GM18507 (cell line): ENCODE results near the gene PCED1A.
A peak's percentile ranks its signal among the peaks of the same experiment; 100 is the strongest.
"Not testable (repeated sequence)": the region's sequence is repeated elsewhere in the genome, so short reads cannot be mapped to it uniquely, and the experiment has no call there.

Source experiments
- DNase-seq: peaks from one replicate; pipeline ENCODE4 v3.0.0; 2011; ENCODE audit warnings: low read depth; ENCODE audit not compliant: insufficient read length; ENCODE audit errors: extremely low spot score
- FAIRE-seq: peaks from 2 replicates; lab custom pipeline; 2011; peaks lifted over from hg19 to GRCh38; lab: Jason Lieb, UNC

Gene PCED1A

GRCh38 chr20:2834401-2835110 is 5.9 kb downstream of the PCED1A start:
- DNase-seq: no peak
- FAIRE-seq: no peak

DNA sequence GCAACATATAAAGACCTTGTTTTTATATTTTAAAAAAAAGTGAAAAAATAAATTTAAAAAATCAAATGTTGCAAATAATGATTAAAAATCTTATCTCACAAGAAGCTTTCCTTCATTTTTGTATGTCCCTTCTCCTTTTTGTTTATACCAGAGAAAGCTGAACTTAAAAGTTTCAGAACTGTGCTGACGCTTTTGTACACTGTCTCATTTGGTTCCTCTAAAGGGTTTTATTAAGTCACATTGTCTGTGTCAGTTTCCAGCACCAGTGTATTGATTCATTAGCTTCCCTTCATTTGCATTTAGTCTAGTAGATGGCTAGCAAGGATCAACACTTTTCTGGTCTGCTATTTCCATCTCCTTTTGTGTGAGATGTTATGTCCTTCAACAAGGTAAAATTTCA is 6.7 kb downstream of the PCED1A start:
- FAIRE-seq (no peak), DNase-seq (no peak)

- DNase-seq, FAIRE-seq: not testable (repeated sequence)
Observed at GRCh38 chr20:2831206-2831605, 9.2 kb downstream of the PCED1A start.

DNA sequence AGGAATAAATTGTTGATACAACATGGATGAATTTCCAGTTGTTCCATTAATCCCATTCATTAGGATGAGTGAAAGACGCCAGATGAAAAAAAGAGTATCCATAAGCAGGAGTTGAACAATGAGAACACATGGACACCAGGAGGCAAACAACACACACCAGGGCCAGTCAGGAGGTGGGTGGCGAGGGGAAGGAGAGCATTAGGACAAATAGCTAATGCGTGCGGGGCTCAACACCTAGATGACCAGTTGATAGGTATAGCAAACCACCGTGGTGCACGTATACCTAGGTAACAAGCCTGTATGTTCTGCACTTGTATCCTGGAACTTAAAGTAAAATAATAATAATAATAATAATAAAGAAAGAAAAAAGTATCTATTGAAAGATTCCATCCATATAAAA is 11.1 kb downstream of the PCED1A start:
- DNase-seq: no peak
- no peak for FAIRE-seq

DNA sequence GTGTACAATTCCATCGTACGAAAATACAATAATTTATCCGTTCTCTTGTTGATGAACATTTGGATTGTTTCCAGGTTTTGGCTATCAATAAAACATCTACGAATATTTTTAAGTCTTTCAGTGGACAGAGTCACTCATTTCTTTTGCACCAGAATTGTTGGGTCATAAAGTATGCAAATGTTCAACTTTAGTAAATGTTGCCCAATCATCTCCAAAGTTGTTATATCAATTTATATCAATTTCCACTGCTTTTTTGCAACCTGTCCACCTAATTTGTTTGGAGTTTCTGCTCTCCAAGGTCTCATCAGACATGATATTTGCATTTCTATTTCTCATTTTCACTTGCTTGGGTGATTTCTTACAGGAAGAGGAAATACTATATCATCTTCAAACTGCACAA is 13.8 kb downstream of the PCED1A start:
- FAIRE-seq (no peak), DNase-seq (no peak)

DNA sequence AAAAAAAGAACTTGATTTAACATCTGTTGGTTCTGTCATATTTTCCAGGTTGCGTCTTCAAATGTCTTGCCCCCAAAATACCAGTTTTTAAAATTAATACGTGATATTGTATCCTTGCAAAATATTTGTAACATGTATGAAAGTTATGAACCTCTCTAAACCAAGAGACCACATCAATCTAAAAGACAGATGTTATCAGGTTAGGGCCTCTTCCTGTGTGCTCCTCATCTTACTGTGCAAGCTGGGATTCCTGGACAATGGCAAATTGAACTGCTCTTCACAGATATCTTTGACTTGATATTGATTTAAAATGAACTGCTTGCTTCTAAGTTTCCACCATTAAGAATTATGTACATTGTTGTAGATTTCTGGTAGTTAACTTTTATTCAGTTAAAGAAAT is 14.7 kb downstream of the PCED1A start:
- no peak for DNase-seq
- FAIRE-seq: no peak

DNA sequence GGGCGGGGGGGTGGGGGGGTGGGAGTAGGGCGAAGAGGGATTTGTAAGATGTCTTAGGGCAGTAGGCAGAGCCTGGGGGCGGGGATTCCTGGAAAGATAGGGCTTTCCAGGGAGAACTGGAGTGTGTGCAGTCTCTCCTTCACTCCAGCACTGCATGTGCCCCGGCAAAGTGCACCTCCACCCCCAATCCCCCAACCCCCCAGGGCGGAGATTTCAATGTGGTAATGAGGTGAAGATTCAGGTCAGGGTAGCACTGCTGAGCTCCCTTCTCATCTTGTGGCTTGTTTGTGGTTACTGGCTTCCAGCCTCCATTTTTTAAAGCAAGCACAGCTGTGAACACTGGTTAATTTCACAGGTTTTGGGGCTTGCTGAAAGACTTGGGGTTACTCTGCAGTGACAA is 18.4 kb downstream of the PCED1A start:
- DNase-seq (no peak), FAIRE-seq (peak; percentile 44)

DNA sequence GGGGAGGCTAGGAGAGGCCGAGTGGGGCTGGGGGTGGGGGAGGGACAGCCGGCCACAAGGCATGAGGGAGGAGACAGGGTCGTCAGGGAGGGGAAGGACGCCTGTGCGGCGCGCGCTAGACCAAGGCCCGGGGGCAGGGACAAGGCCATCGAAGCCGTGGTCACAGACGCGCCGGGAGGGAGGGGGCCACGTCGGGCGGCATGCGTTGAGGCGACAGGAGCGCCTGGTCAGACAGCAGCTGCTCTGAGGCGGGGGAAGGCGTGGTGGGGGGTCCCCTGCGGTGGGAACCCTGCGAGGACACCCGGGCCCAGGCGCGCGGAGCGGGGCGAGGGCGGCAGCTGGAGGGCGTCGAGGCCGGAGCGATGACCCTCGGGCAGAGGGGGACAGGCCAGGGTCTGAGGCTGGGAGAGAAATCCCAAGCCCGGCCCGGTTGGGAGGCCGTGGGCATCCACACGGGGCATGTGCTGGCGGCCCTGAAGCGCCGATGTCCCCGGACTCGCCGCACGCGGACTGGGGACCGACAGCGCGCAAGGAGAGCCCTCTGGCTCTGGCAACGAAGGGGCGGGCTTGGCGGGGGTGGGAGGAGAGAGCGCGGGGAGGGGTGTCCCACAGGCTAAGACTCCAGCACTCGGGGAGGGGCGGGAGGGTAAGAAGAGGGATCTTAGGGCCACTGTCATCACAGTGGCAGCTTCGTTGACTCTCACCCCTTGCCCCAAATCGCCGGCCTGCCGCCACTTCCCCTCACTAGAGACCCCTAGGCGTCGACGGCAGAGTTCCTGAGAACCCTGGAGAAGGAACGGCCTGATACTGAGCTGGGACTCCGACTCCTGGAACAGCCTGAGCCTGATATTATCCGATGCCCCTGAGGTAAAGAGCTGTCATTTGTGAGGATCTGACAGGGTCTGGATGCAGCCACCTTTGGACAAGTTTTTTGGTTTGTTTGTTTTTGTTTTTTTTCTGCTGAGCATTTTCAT is 19.3 kb downstream of the PCED1A start:
- no peak for DNase-seq
- no peak for FAIRE-seq

GRCh38 chr20:2820084-2820895 is 20.2 kb downstream of the PCED1A start:
- FAIRE-seq: no peak

DNA sequence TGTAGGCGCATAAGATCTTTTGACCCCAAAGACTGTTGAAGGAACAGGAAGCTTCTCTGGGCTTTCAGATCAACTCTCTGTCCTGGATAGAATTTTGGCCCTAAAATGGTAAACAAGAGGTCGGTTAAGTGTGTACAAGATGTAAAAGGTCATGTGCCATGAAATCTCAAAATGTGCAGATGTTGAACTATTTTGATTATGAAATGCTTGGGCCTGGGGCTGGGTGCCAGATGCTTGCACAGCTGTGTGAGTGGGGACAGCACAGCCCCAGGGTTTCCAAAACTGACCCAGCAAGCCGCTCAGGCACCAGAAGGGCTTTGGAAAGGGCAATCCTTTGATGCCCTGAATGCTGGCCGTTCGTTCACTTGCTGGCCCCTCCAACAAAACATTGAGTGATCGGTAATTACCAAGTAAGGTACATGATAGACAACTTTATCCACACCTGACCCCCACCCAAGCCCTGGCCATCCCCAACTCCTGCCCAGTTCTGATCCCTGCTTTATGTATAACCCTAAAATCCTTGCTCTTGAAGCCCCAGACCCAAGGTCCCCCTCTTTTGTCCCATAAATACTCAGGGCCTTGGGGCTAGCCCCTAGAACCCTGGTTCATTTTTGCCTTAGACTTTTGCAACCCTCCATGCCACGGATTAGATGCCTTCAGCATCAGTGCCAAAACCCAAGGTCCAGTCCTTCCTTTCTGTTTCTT is 22.4 kb downstream of the PCED1A start:
- no peak for DNase-seq
- no peak for FAIRE-seq

More at GRCh38 chr20:2820084-2820895, 20.2 kb downstream of the PCED1A start:
- DNase-seq: no peak

DNA sequence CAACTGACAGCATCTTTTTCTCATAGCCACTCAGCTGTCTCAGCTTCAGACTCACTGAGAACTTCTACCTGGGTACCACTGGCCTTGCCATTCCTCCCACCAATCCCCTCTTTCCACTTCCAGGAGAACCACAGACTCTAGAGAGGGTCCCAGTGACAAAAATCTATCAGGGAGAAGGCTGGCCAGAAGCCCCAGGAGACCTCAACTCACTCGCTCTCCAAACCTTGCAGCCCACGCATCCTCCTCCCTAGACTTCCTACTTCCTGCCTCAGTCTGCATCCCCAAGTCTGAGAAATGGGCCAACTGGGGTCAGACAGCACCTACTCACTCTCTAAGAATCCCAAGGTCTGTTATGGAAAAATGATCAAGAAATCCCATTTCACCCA is 23.1 kb downstream of the PCED1A start:
- no peak for FAIRE-seq
- no peak for DNase-seq

- DNase-seq (no peak), FAIRE-seq (no peak)
Observed at GRCh38 chr20:2816583-2817340, 23.7 kb downstream of the PCED1A start.

GRCh38 chr20:2816030-2816582 is 24.3 kb downstream of the PCED1A start, which contains the start of gene TMEM239:
Gene TMEM239 (plus strand): TSS chr20:2816364. CDS start chr20:2816555, 191 bp downstream.
- no peak for DNase-seq
- no peak for FAIRE-seq

- no peak for FAIRE-seq
- DNase-seq: no peak
Observed at GRCh38 chr20:2815242-2815900, 25.1 kb downstream of the PCED1A start.

DNA sequence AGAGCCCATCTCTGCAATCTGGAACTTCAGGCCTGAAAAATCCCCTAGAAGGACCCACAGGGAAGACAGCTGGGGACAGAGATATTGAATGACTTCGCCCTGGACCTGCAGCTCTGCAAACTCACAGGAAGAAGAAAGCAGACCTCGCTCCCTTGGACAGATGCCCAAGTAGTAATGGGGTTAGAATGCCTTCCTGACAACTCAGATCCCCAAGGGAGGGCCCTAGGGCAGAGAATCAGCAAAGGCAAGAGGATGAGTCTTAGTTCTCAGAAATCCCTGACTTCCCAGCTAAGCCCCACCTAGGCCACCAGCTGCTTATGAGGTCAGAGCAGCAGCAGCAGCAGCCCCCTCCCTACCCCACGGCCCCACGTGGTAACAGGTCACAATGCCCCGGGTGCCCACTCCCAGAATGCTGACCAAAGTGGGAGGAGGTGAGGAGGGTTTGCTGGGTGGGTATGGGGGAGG is 25.8 kb downstream of the PCED1A start, which contains the start of gene C20orf141:
C20orf141 (plus strand) TSS at position 401 of the 465 bp plus-strand sequence. CDS start 198 bp downstream, outside the sequence.
- FAIRE-seq: no peak
- DNase-seq: no peak

- DNase-seq: no peak
- no peak for FAIRE-seq
Observed at GRCh38 chr20:2814076-2814475, 26.4 kb downstream of the PCED1A start.

- DNase-seq (no peak), FAIRE-seq (no peak)
Observed at GRCh38 chr20:2812189-2812588, 28.3 kb downstream of the PCED1A start.
